A673 (cell line): ENCODE data around the gene MFAP3L. TPM values are rescaled to one million over a fixed set of nuclear protein-coding genes. Genes with fewer than 3 reads are reported as not detected.

Experiments used
- BruUV-seq: library from RNA; stranded (reverse); fragments of 400-500 nt; replicated peaks from 2 replicates; lab custom pipeline; 2021; lab: Mats Ljungman, UMichigan
- CTCF ChIA-PET: fragments of 300-600 bp; sonication (Branson Sonifier 250); formaldehyde crosslinking; loops from one replicate; lab custom pipeline; 2022; ENCODE audit warnings: antibody characterized with exemption; lab: Charles Lee
- POLR2A ChIA-PET: fragments of 300-600 bp; sonication (Branson Sonifier 250); formaldehyde crosslinking; loops from one replicate; lab custom pipeline; 2022; ENCODE audit warnings: antibody characterized with exemption; ENCODE audit not compliant: low non-redundant PET; lab: Charles Lee
- DNase-seq: peaks from one replicate; pipeline ENCODE4 v3.0.0-alpha.2; 2015; ENCODE audit warnings: low spot score
- H3K27ac ChIP-seq: fragments of 200-600 bp; sonication (generic); 2 replicates; pipeline ENCODE4 v1.5.1; 2016; ENCODE audit warnings: mixed run types, low read depth, mild to moderate bottlenecking, mixed read lengths, antibody characterized with exemption, low read length; ENCODE audit not compliant: poor library complexity, severe bottlenecking
- H3K27me3 ChIP-seq: fragments of 200-600 bp; sonication (generic); replicated peaks from 2 replicates; pipeline ENCODE4 v1.6.1; 2017; ENCODE audit warnings: mixed run types, low read depth, mild to moderate bottlenecking, mixed read lengths, antibody characterized with exemption, low read length; ENCODE audit not compliant: insufficient read depth, poor library complexity
- H3K36me3 ChIP-seq: fragments of 200-600 bp; sonication (generic); 2 replicates; pipeline ENCODE4 v1.6.1; 2016; ENCODE audit warnings: mixed run types, mild to moderate bottlenecking, mixed read lengths, antibody characterized with exemption, low read length; ENCODE audit not compliant: insufficient read depth, poor library complexity, severe bottlenecking
- H3K4me1 ChIP-seq: fragments of 200-600 bp; sonication (generic); 2 replicates; pipeline ENCODE4 v1.6.1; 2017; ENCODE audit warnings: mixed run types, mild to moderate bottlenecking, mixed read lengths, antibody characterized with exemption, low read length; ENCODE audit not compliant: insufficient read depth, poor library complexity, severe bottlenecking
- H3K4me3 ChIP-seq: fragments of 200-600 bp; sonication (generic); 2 replicates; pipeline ENCODE4 v1.5.1; 2016; ENCODE audit warnings: low read depth, mixed run types, mild to moderate bottlenecking, mixed read lengths, low read length; ENCODE audit not compliant: poor library complexity, severe bottlenecking
- H3K9me3 ChIP-seq: fragments of 200-600 bp; sonication (generic); 2 replicates; pipeline ENCODE4 v1.6.1; 2016; ENCODE audit warnings: mixed run types, low read depth, mild to moderate bottlenecking, mixed read lengths, antibody characterized with exemption, low read length; ENCODE audit not compliant: poor library complexity, severe bottlenecking
- EZH2 ChIP-seq: fragments of 200-600 bp; sonication (generic); IDR thresholded peaks from 2 replicates; pipeline ENCODE4 v1.6.1; 2017; ENCODE audit warnings: borderline replicate concordance, low read depth, mild to moderate bottlenecking, mixed read lengths, antibody characterized with exemption, low read length; ENCODE audit not compliant: poor library complexity, severe bottlenecking
- intact Hi-C: fragments of 100-400 bp; cut with micrococcal nuclease; formaldehyde crosslinking; loops from one replicate; pipeline ENCODE4 v1.10.0; 2022; ENCODE audit not compliant: unreplicated experiment
- total RNA-seq: library from RNA; stranded (reverse); gene quantifications from 2 replicates; pipeline ENCODE4 v1.2.3, GENCODE V29; 2021
- TF ChIP-seq, protein P1 (sequence below): fragments of 300-800, 200-600 bp; sonication (generic); conservative IDR thresholded peaks from 2 replicates; pipeline ENCODE4 v1.5.1; 2017; ENCODE audit warnings: low read depth, mild to moderate bottlenecking, antibody characterized with exemption, low read length, moderate library complexity, mixed read lengths

The MFAP3L gene
- total RNA-seq, 1 experiment from 2014 or later: 7.6 TPM

DNA sequence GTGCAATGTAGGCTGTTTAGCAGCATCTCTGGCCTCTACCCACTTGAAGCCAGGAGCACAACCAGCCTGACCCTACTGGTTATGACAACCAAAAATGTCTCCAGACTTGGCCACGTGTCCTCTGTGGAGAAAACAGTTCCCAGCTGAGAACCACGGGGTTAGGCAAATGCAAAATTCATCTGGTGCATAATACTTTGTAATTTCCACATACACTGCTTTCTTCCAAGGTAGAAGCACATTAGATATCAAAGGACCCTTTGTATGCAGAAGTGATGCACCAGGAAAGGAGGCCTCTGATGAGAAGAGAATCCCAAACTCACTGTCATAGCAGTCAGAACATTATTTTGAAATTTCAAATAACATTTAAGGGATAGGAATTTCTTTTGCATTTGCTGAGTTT is 26.3 kb downstream of the MFAP3L start:
- Histone ChIP-seq H3K27me3 (no peaks in the 10 kb centered on the region), H3K4me3 (no peak overlapping the region), H3K9me3 (no peaks in the 10 kb centered on the region), H3K36me3 (no peaks in the 10 kb centered on the region), H3K4me1 (no peaks in the 10 kb centered on the region), H3K27ac (no peak overlapping the region)
- ChIA-PET CTCF (no interaction called here), POLR2A (no interaction called here)
- intact Hi-C loops: no loop called here
- DNase-seq: no peak
- TF ChIP-seq, protein P1, sequence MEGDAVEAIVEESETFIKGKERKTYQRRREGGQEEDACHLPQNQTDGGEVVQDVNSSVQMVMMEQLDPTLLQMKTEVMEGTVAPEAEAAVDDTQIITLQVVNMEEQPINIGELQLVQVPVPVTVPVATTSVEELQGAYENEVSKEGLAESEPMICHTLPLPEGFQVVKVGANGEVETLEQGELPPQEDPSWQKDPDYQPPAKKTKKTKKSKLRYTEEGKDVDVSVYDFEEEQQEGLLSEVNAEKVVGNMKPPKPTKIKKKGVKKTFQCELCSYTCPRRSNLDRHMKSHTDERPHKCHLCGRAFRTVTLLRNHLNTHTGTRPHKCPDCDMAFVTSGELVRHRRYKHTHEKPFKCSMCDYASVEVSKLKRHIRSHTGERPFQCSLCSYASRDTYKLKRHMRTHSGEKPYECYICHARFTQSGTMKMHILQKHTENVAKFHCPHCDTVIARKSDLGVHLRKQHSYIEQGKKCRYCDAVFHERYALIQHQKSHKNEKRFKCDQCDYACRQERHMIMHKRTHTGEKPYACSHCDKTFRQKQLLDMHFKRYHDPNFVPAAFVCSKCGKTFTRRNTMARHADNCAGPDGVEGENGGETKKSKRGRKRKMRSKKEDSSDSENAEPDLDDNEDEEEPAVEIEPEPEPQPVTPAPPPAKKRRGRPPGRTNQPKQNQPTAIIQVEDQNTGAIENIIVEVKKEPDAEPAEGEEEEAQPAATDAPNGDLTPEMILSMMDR: no peak
- no peak for TF ChIP-seq EZH2
- BruUV-seq: no TSS peak

DNA sequence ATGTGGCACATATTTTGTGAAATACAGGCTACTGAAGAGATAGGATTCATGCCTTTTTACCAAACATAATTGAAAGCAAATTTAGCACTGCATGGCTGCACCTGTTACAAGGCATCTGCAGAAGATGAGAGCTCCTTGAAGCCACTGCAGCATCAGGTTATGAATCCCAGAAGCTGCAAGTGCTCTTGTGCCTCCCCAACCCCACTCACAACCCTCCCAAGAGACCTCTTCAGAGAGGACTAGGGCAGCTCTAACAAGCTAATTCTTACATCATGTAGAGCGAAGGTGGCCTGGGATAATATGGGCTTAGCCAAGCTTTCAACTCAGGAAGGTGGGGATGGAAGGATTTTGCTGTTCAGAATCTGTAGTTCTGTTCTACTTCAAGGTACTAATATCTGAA is 27.2 kb downstream of the MFAP3L start:
- CTCF ChIA-PET: no interaction called here
- no peaks in the 10 kb centered on the region for H3K27me3 ChIP-seq
- no peak for DNase-seq
- no peak overlapping the region for H3K27ac ChIP-seq
- no peak overlapping the region for H3K4me3 ChIP-seq
- POLR2A ChIA-PET: no interaction called here
- no TSS peak for BruUV-seq
- TF ChIP-seq, protein P1: no peak
- no peak for TF ChIP-seq EZH2
- no peaks in the 10 kb centered on the region for H3K4me1 ChIP-seq
- H3K36me3 ChIP-seq: no peaks in the 10 kb centered on the region
- no peaks in the 10 kb centered on the region for H3K9me3 ChIP-seq
- intact Hi-C loops: no loop called here

DNA sequence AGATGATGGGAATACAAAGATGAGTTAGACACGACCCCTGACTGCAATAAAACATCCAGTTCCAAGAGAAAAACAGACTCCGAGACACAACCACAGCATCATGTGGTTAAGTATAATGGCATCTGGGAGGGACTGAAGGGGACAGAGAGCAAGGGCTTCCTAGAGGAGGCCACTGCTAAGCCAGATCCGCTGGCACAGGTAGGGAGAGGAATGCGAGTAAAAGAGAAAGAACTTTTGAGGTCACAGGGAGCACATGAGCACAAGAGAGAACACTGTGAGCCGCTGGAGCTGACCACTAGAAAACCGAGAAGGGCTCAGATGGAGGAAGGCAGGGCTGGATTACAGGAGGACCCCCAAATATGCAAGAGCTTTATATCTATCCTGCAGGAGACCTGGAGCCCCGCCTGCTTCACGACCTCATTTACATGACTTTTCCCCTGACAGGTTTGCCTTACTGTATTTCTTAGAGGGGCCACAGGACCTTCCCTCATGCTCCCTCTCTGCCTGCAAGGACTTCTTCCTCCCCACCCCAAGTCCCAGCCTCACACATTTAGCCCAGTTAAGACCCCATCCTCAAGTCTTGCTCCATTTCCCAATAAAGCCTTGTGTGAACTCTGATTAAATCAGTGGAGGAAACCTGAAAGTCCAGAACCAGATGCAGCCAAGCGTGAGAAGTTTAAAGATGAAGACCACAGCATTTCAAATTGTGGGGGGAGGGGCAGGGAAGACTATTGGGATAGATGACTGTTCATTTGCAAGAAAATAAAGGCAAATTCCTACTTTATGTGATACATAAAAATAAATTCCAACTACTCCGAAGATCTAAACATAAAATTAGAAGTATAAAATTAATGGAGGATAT is 29.6 kb downstream of the MFAP3L start:
- ChIA-PET CTCF (no interaction called here), POLR2A (no interaction called here)
- BruUV-seq: no TSS peak
- no peak for DNase-seq
- H3K36me3 ChIP-seq: no peaks in the 10 kb centered on the region
- no peak overlapping the region for H3K27ac ChIP-seq
- no peaks in the 10 kb centered on the region for H3K9me3 ChIP-seq
- H3K4me1 ChIP-seq: no peaks in the 10 kb centered on the region
- TF ChIP-seq, protein P1: no peak
- TF ChIP-seq EZH2: no peak
- no peak overlapping the region for H3K4me3 ChIP-seq
- intact Hi-C loops: no loop called here
- H3K27me3 ChIP-seq: no peaks in the 10 kb centered on the region
